HepG2 (cell line): ENCODE data around the gene USP34. TPM values are rescaled to one million over a fixed set of nuclear protein-coding genes. Genes with fewer than 3 reads are reported as not detected.

Experiments
- CCAR2 ChIP-seq: fragments of 200-400 bp; formaldehyde crosslinking; optimal IDR thresholded peaks from 2 replicates; pipeline ENCODE3; 2018; ENCODE audit warnings: low read depth, mild to moderate bottlenecking, low read length, moderate library complexity
- GABPB1 ChIP-seq: IDR thresholded peaks from 2 replicates; pipeline ENCODE4 v1.6.1; 2016; ENCODE audit warnings: mild to moderate bottlenecking, missing genetic modification reagents, moderate library complexity, missing compliant biosample characterization
- GATAD1 ChIP-seq: IDR thresholded peaks from 2 replicates; pipeline ENCODE4 v1.6.1; 2016; ENCODE audit warnings: missing genetic modification reagents, missing compliant biosample characterization
- GMEB2 ChIP-seq: IDR thresholded peaks from 2 replicates; pipeline ENCODE4 v1.6.1; 2016; ENCODE audit warnings: missing biosample characterization, missing genetic modification reagents, low read depth
- GRHL1 ChIP-seq: sonication (generic); formaldehyde crosslinking; conservative IDR thresholded peaks from 2 replicates; pipeline ENCODE4 v1.8.0; 2022; ENCODE audit warnings: missing genetic modification reagents
- MBNL3 ChIP-seq: fragments of 250-450 bp; sonication (Bioruptor Pico); conservative IDR thresholded peaks from 2 replicates; pipeline ENCODE4 v1.8.0; 2022; ENCODE audit warnings: mild to moderate bottlenecking, inconsistent platforms
- MYNN ChIP-seq: sonication (generic); formaldehyde crosslinking; IDR thresholded peaks from 2 replicates; pipeline ENCODE4 v1.4.0; 2020; ENCODE audit warnings: mild to moderate bottlenecking, low read depth, missing genetic modification reagents
- NFIC ChIP-seq: IDR thresholded peaks from 2 replicates; pipeline ENCODE4 v1.6.1; 2012; ENCODE audit warnings: mild to moderate bottlenecking, low read length, inconsistent platforms
- PAXIP1 ChIP-seq: sonication (generic); formaldehyde crosslinking; conservative IDR thresholded peaks from 2 replicates; pipeline ENCODE4 v1.4.0; 2020; ENCODE audit warnings: mild to moderate bottlenecking, missing genetic modification reagents, moderate library complexity
- PRMT3 ChIP-seq: sonication (generic); formaldehyde crosslinking; IDR thresholded peaks from 2 replicates; pipeline ENCODE4 v1.8.1; 2022; ENCODE audit warnings: low read depth, mild to moderate bottlenecking, moderate library complexity, missing genetic modification reagents, borderline replicate concordance
- SIN3B ChIP-seq: fragments of 150-350 bp; IDR thresholded peaks from 2 replicates; pipeline ENCODE4 v1.6.1; 2014; ENCODE audit warnings: low read length
- TEAD3 ChIP-seq: optimal IDR thresholded peaks from 2 replicates; pipeline ENCODE3; 2016; ENCODE audit warnings: borderline replicate concordance
- TRIM24 ChIP-seq: sonication (generic); formaldehyde crosslinking; IDR thresholded peaks from 2 replicates; pipeline ENCODE4 v1.8.0; 2022; ENCODE audit warnings: mild to moderate bottlenecking, missing genetic modification reagents
- ZNF18 ChIP-seq: sonication (generic); formaldehyde crosslinking; IDR thresholded peaks from 2 replicates; pipeline ENCODE4 v1.8.0; 2022; ENCODE audit warnings: mild to moderate bottlenecking, missing genetic modification reagents; ENCODE audit not compliant: insufficient replicate concordance
- ZNF205 ChIP-seq: IDR thresholded peaks from 2 replicates; pipeline ENCODE4 v1.6.1; 2018; ENCODE audit warnings: missing biosample characterization, missing genetic modification reagents
- ZNF224 ChIP-seq: sonication (generic); formaldehyde crosslinking; IDR thresholded peaks from 2 replicates; pipeline ENCODE4 v1.5.0; 2020; ENCODE audit warnings: mild to moderate bottlenecking, missing genetic modification reagents
- ZNF337 ChIP-seq: sonication (generic); formaldehyde crosslinking; IDR thresholded peaks from 2 replicates; pipeline ENCODE4 v1.5.1; 2020; ENCODE audit warnings: missing genetic modification reagents, low read depth, mild to moderate bottlenecking, borderline replicate concordance
- ZNF451 ChIP-seq: sonication (generic); formaldehyde crosslinking; IDR thresholded peaks from 2 replicates; pipeline ENCODE4 v1.5.0; 2020; ENCODE audit warnings: mild to moderate bottlenecking, missing genetic modification reagents
- ZNF557 ChIP-seq: sonication (generic); formaldehyde crosslinking; IDR thresholded peaks from 2 replicates; pipeline ENCODE4 v1.4.0; 2020; ENCODE audit warnings: missing genetic modification reagents
- ZNF660 ChIP-seq: sonication (generic); formaldehyde crosslinking; IDR thresholded peaks from 2 replicates; pipeline ENCODE4 v1.5.1; 2020; ENCODE audit warnings: mild to moderate bottlenecking, low read depth, missing genetic modification reagents, borderline replicate concordance
- ZNF724P ChIP-seq: sonication (generic); formaldehyde crosslinking; IDR thresholded peaks from 2 replicates; pipeline ENCODE4 v1.8.0; 2022; ENCODE audit warnings: missing genetic modification reagents, borderline replicate concordance
- ZNF850 ChIP-seq: sonication (generic); formaldehyde crosslinking; conservative IDR thresholded peaks from 2 replicates; pipeline ENCODE4 v1.9.0; 2021; ENCODE audit warnings: mild to moderate bottlenecking, missing genetic modification reagents
- ZSCAN22 ChIP-seq: sonication (generic); formaldehyde crosslinking; IDR thresholded peaks from 2 replicates; pipeline ENCODE4 v1.4.0; 2020; ENCODE audit warnings: mild to moderate bottlenecking, missing genetic modification reagents
- polyA plus RNA-seq, 8 experiments: library from polyadenylated mRNA; depleted of rRNA in 3 of 8; stranded (reverse) in 7 of 8; unstranded in 1 of 8; fragments of >200 nt; fragmentation: Illumina TruSeq in 4 of 8; extraction: Trizol in 4 of 8; gene quantifications; 2 replicates each; pipeline versions ENCODE4 v1.2.1 to v1.2.3, GENCODE V29; 2011 to 2016; ENCODE audit warnings: low read depth in 4 of 8, missing spikeins in 1 of 8, mixed read lengths in 1 of 8; ENCODE audit not compliant: insufficient read depth in 1 of 8
- total RNA-seq, 5 experiments: library from RNA; depleted of rRNA; stranded (reverse); fragments of >200 nt; fragmentation: Illumina TruSeq; extraction: Trizol; gene quantifications; 2 replicates each; pipeline ENCODE4 v1.2.3, GENCODE V29; 2016; ENCODE audit warnings: low read depth in 1 of 5

USP34 gene
- total and polyA plus RNA-seq, 2 of the 13 experiments (the other 11 are each of a cell fraction or from before 2014, with no cell fraction given), result 99.2 to 100 TPM

GRCh38 chr2:61426267-61426897 is 44.5 kb downstream of the USP34 start (continued):
- TF ChIP-seq GRHL1 (CRISPR knock-in tag), result no peak
- no peak for TF ChIP-seq MYNN
- no peak for TF ChIP-seq ZNF205 (CRISPR knock-in tag)
- no peak for TF ChIP-seq MBNL3
- no peak for TF ChIP-seq GMEB2 (CRISPR knock-in tag)
- no peak for TF ChIP-seq PAXIP1
- TF ChIP-seq ZNF850 (CRISPR knock-in tag), result no peak
- 0 out of 2 replicates have a peak, but pooled peaks have one; percentile 26 for TF ChIP-seq ZNF557 (CRISPR knock-in tag)
- TF ChIP-seq TEAD3 (CRISPR knock-in tag), result no peak
- no peak for TF ChIP-seq ZNF18 (CRISPR knock-in tag)
- TF ChIP-seq NFIC, result no peak
- TF ChIP-seq TRIM24 (CRISPR knock-in tag), result no peak
- TF ChIP-seq CCAR2, result no peak
- no peak for TF ChIP-seq GABPB1 (CRISPR knock-in tag)
- TF ChIP-seq SIN3B, result no peak
- no peak for TF ChIP-seq ZNF224 (CRISPR knock-in tag)
- TF ChIP-seq GATAD1 (CRISPR knock-in tag), result peak; percentile 26; the same call in 1 of the 2 replicates
- no peak for TF ChIP-seq ZSCAN22 (CRISPR knock-in tag)
- TF ChIP-seq ZNF451 (CRISPR knock-in tag), result no peak
- TF ChIP-seq ZNF660, result no peak
- no peak for TF ChIP-seq PRMT3 (CRISPR knock-in tag)
- no peak for TF ChIP-seq ZNF724P (CRISPR knock-in tag)
- no peak for TF ChIP-seq ZNF337 (CRISPR knock-in tag)
